Ovary (tissue), 3 donors: ENCODE measurements around the gene VWA1.

ENCODE experiments used
- CTCF ChIP-seq, 3 donors: fragments of 450-650 bp in 2 of 3; fragments of 200-600 bp in 1 of 3; IDR thresholded peaks; one replicate each; pipeline versions ENCODE4 v1.5.1 to v1.8.0; 2016 to 2022; ENCODE audit warnings: antibody characterized with exemption in 3 of 3, mild to moderate bottlenecking in 1 of 3
- EP300 ChIP-seq: sonication (generic); formaldehyde crosslinking; IDR thresholded peaks from one replicate; pipeline ENCODE4 v1.6.1; 2017; ENCODE audit warnings: antibody characterized with exemption
- POLR2A ChIP-seq: fragments of 450-650 bp; IDR thresholded peaks from one replicate; pipeline ENCODE4 v1.6.1; 2017; ENCODE audit warnings: antibody characterized with exemption, mild to moderate bottlenecking, moderate library complexity
- donor health status: DM: no; HTN: no; CAD: no.

- TF ChIP-seq CTCF (IDR thresholded peaks at IDR 0.05) = no peak
- no peak for TF ChIP-seq POLR2A
- TF ChIP-seq EP300 = no peak
These were observed 19.7 kb upstream of the VWA1 start for GRCh38 chr1:1415751-1416150.
